HG03139 (cell line): ENCODE results near the gene TBCD.
"Not testable (repeated sequence)": the region's sequence is repeated elsewhere in the genome, so short reads cannot be mapped to it uniquely, and the experiment has no call there.

Experiments used
- ATAC-seq: cut with Tn5 transposase; IDR thresholded peaks from one replicate; pipeline ENCODE4 v1.9.1; 2021; ENCODE audit not compliant: unreplicated experiment

The TBCD gene

DNA sequence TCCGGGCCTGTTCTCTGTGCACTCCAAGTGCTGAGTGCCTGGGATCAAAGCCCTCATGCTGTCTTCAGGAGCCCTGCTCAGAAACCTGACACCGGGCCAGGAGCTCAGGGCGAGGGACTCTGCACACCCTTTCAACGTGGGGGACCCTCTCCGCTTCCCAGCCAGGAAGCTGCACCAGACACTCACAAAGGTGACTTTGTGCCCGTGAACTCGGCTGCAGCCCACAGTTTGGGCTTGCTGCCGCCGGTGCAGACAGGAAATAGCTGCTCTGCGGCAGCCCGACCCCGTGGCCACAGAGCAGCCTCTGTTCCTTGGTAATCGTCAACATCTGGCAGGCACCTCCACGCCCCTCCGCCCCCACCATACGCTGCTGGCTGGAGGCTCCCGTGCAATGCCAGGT lies 234.1 kb downstream of the TBCD start:
- peak; percentile 61 for ATAC-seq

DNA sequence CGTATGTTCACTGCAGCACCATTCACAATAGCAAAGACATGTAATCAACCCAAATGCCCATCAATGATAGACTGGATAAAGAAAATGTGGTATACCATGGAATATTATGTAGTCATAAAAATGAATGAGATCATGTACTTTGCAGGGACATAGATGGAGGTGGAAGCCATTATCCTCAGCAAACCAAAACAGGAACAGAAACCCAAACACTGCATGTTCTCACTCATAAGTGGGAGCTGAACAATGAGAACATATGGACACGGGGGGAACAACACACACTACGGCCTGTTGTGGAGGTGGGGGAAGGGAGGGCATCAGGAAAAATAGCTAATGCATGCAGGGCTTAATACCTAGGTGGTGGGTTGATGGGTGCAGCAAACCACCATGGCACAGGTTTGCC lies 237.2 kb downstream of the TBCD start:
- not testable (repeated sequence) for ATAC-seq

DNA sequence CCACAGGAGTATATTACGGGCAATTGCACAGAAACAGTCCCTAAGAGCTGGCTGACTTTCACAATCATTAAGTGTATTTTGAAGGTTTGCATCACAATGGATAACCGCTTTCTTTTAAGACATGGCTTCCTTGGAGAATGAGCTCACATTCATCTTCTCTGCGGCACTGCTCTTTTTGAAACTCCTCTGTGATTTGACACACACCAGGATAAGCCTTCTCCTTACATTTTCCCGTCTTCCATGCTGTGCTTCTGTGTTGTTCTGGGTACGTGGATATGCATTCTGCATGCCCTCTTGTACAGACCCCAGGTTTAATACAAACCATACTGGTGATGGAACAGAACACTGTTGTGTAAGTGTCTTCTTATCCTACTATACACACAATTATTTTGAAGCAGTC lies 238.0 kb downstream of the TBCD start:
- no peak for ATAC-seq

DNA sequence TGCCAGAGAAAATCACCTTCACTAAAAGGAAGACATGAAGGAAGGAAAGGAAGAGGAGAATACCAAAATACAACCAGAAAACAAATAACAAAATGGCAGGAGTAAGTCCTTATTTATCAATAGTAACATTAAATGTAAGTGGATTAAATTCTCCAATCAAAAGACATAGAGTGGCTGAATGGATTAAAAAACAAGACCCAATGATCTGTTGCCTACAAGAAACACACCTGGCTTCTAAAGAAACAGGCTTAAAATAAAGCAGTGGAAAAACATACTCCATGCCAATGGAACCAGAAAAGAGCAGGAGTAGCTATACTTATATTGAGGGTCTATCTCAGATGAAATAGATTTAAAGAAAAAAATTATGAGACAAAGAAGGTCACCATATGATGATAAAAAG lies 241.1 kb downstream of the TBCD start:
- ATAC-seq, result no peak
